Gastroesophageal sphincter (tissue), 4 donors: Measurements from ENCODE around the gene THY1. TPM values are rescaled to one million over a fixed set of nuclear protein-coding genes. Genes with fewer than 3 reads are reported as not detected.

ENCODE experiments used
- ATAC-seq: fragments of 150-250 bp; one replicate; pipeline ENCODE4 v1.9.1; 2016; ENCODE audit warnings: mild to moderate bottlenecking, moderate library complexity
- H3K27ac ChIP-seq, 4 donors: fragments of 200-600 bp; sonication (generic) in 3 of 4; 1 replicate in 3 of 4; 2 replicates in 1 of 4; pipeline ENCODE4 v1.5.1; 2016 to 2019
- H3K27me3 ChIP-seq: fragments of 200-600 bp; sonication (generic); one replicate; pipeline ENCODE4 v1.5.1; 2019
- H3K36me3 ChIP-seq, 2 donors: fragments of 200-600 bp; sonication (generic); one replicate each; pipeline ENCODE4 v1.5.1; 2019; ENCODE audit warnings: control low read depth in 1 of 2
- H3K4me1 ChIP-seq, 3 donors: fragments of 200-600 bp; sonication (generic); 1 replicate in 2 of 3; 2 replicates in 1 of 3; pipeline ENCODE4 v1.5.1; 2016 to 2019; ENCODE audit warnings: control low read depth in 2 of 3
- H3K4me3 ChIP-seq, 2 donors: fragments of 200-600 bp; sonication (generic); one replicate each; pipeline ENCODE4 v1.5.1; 2019; ENCODE audit warnings: mild to moderate bottlenecking in 1 of 2, moderate library complexity in 1 of 2
- H3K9me3 ChIP-seq, 3 donors: fragments of 200-600 bp; sonication (generic); one replicate each; pipeline ENCODE4 v1.5.1; 2017 to 2019; ENCODE audit warnings: control low read depth in 2 of 3
- CTCF ChIP-seq, 4 experiments: fragments of 200-600 bp in 2 of 4; fragments of 450-650 bp in 2 of 4; sonication (generic) in 1 of 4; IDR thresholded peaks; one replicate each; pipeline ENCODE4 v1.5.1; 2017 to 2019; ENCODE audit warnings: antibody characterized with exemption in 4 of 4, mild to moderate bottlenecking in 2 of 4, moderate library complexity in 2 of 4
- EP300 ChIP-seq: sonication (generic); formaldehyde crosslinking; IDR thresholded peaks from one replicate; pipeline ENCODE4 v1.6.1; 2017; ENCODE audit warnings: antibody characterized with exemption, mild to moderate bottlenecking
- POLR2A ChIP-seq, 2 donors: fragments of 450-650 bp; IDR thresholded peaks; one replicate each; pipeline ENCODE4 v1.6.1; 2017; ENCODE audit warnings: antibody characterized with exemption in 2 of 2, mild to moderate bottlenecking in 2 of 2, moderate library complexity in 1 of 2
- POLR2AphosphoS5 ChIP-seq: sonication (generic); formaldehyde crosslinking; IDR thresholded peaks from one replicate; pipeline ENCODE4 v1.6.1; 2017; ENCODE audit warnings: antibody characterized with exemption
- WGBS, 2 donors: methylation state at CpG; one replicate each; pipeline ENCODE4 v1.1.5; 2018; ENCODE audit warnings: low coverage in 1 of 2; 5-methylcytosine and 5-hydroxymethylcytosine counted together
- small RNA-seq, 4 donors: library from RNA; depleted of rRNA; stranded (forward); fragments of <200 nt; gene quantifications; one replicate each; pipeline ENCODE3, GENCODE V24; 2016
- total RNA-seq, 4 donors: library from RNA; depleted of rRNA; stranded (reverse); fragments of >200 nt; gene quantifications; one replicate each; pipeline ENCODE4 v1.1.0, GENCODE V29; 2016

THY1 gene
- total RNA-seq, 4 donors from 2014 or later, result 2.5 to 34.5 (median 16.8) TPM

- H3K27me3 ChIP-seq, result no peaks in the 10 kb centered on the region
- 68 to 69% methylated on average over 5 to 10 of the region's 13 CpGs for whole genome bisulfite sequencing, 2 donors
- peak overlapping the region; percentile 59 to 97 (median 95) for H3K27ac ChIP-seq
- H3K4me3 ChIP-seq, result peak overlapping the region in 1 of 2 donors; percentile 6
- peaks cover 15 to 100% (median 70%) of the 10 kb centered on the region in 3 donors for H3K4me1 ChIP-seq
- no peak for ATAC-seq
- H3K9me3 ChIP-seq, result no peaks in the 10 kb centered on the region
- H3K36me3 ChIP-seq, result no peaks in the 10 kb centered on the region
- TF ChIP-seq POLR2A (IDR thresholded peaks at IDR 0.05) (no peak), CTCF (IDR thresholded peaks at IDR 0.05) (no peak), EP300 (no peak)
Measured at GRCh38 chr11:119369132-119369925, 53.6 kb downstream of the THY1 start.

- H3K4me3 ChIP-seq, result peak overlapping the region in 1 of 2 donors; percentile 6
- WGBS, 2 donors, result 45% methylated on average over 13 of the region's 17 CpGs; no CpG with 5 or more reads in 1 of the 2 donors
- no peaks in the 10 kb centered on the region for H3K27me3 ChIP-seq
- peak; percentile 49 for ATAC-seq
- no peak for TF ChIP-seq POLR2A (IDR thresholded peaks at IDR 0.05)
- peak in 1 of 4 experiments; percentile 3 for TF ChIP-seq CTCF (IDR thresholded peaks at IDR 0.05)
- peak; percentile 81 for TF ChIP-seq POLR2AphosphoS5
- H3K4me1 ChIP-seq, result peaks cover 15 to 100% (median 71%) of the 10 kb centered on the region in 3 donors
- H3K9me3 ChIP-seq, result no peaks in the 10 kb centered on the region
- no peaks in the 10 kb centered on the region for H3K36me3 ChIP-seq
- peak overlapping the region; percentile 59 to 97 (median 95) for H3K27ac ChIP-seq
Measured at GRCh38 chr11:119368121-119369034, 54.6 kb downstream of the THY1 start.

GRCh38 chr11:119367661-119368120 is 55.3 kb downstream of the THY1 start:
- TF ChIP-seq EP300, result peak; percentile 10
- TF ChIP-seq POLR2A (IDR thresholded peaks at IDR 0.05), result no peak
- TF ChIP-seq POLR2AphosphoS5, result peak; percentile 38
- TF ChIP-seq CTCF (IDR thresholded peaks at IDR 0.05), result peak in 1 of 4 experiments; percentile 7
- Histone ChIP-seq H3K27me3 (no peaks in the 10 kb centered on the region), H3K9me3 (no peaks in the 10 kb centered on the region), H3K4me3 (no peak overlapping the region), H3K36me3 (no peaks in the 10 kb centered on the region), H3K4me1 (peaks cover 15 to 100% (median 71%) of the 10 kb centered on the region in 3 donors), H3K27ac (peak overlapping the region; percentile 59 to 97 (median 95))
- WGBS, 2 donors, result 37% methylated on average over 5 to 7 of the region's 9 CpGs
- no peak for ATAC-seq

Small RNAs within 50 kb of the gene (small RNA-seq; reads per million reads assigned to genes)
- gene AP003396.4, result 0 reads per million in 4 donors

Other genes starting within 250 kb of the THY1 start
- under 1 TPM in 1 of 4 donors, not detected in 3; 0.19 TPM for gene NHERF4, start 237.7 kb downstream of the THY1 start, total RNA-seq
- gene CBL, start 216.8 kb downstream of the THY1 start, total RNA-seq, result 10 to 100 TPM; 20.2 to 29.2 (median 25.1) TPM
- gene MCAM, start 106.0 kb downstream of the THY1 start, total RNA-seq, result 1,000 to 10,000 TPM in 3 of 4 donors, 100 to 1,000 TPM in 1; 702 to 1,904 (median 1,177) TPM
- gene RNF26, start 88.6 kb downstream of the THY1 start, total RNA-seq, result 10 to 100 TPM; 13.0 to 39.6 (median 17.1) TPM
- gene C1QTNF5, start 82.3 kb downstream of the THY1 start, total RNA-seq, result 10 to 100 TPM; 44.3 to 52.1 (median 45.6) TPM
- gene MFRP, start 76.5 kb downstream of the THY1 start, total RNA-seq, result under 1 TPM in 1 of 4 donors, not detected in 3; 0.15 TPM
- 1 to 10 TPM; 4.6 to 10.0 (median 6.6) TPM for gene USP2, start 41.5 kb downstream of the THY1 start, total RNA-seq